ENCODE results near the gene PCDH9.
A peak's percentile ranks its signal among the peaks of the same experiment; 100 is the strongest.

The PCDH9 gene

DNA sequence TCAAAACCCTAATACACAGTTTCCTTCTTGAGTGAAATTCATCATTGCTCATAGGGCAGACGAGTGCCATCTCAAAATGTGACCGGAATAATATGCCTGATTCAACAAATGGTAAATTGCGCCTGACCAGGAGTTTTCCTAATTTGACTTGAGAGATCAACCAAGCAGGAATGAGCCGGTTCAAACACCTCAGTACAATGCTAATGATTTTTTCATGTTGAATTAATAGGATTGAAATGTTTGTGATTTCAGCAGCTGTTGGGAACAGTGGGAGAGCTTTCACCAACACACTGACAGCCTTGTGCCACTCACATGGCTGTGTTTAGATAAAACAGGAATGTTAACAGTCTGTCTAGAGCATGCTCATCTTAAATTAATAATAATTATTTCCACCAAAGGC lies 484.8 kb downstream of the PCDH9 start:
- no peak overlapping the region for H3K4me3 ChIP-seq (ENCODE audit: low read depth, low read length)
- DNase-seq (ENCODE audit: low read depth): no peak
- TF ChIP-seq, protein P1, sequence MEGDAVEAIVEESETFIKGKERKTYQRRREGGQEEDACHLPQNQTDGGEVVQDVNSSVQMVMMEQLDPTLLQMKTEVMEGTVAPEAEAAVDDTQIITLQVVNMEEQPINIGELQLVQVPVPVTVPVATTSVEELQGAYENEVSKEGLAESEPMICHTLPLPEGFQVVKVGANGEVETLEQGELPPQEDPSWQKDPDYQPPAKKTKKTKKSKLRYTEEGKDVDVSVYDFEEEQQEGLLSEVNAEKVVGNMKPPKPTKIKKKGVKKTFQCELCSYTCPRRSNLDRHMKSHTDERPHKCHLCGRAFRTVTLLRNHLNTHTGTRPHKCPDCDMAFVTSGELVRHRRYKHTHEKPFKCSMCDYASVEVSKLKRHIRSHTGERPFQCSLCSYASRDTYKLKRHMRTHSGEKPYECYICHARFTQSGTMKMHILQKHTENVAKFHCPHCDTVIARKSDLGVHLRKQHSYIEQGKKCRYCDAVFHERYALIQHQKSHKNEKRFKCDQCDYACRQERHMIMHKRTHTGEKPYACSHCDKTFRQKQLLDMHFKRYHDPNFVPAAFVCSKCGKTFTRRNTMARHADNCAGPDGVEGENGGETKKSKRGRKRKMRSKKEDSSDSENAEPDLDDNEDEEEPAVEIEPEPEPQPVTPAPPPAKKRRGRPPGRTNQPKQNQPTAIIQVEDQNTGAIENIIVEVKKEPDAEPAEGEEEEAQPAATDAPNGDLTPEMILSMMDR (conservative IDR thresholded peaks at IDR 0.05; ENCODE audit: low read depth, low read length): no peak

GRCh38 chr13:66723576-66723975 lies 506.6 kb downstream of the PCDH9 start:
- H3K4me3 ChIP-seq (ENCODE audit: low read depth, low read length): no peak overlapping the region
- no peak for DNase-seq (ENCODE audit: low read depth)
- TF ChIP-seq, protein P1 (conservative IDR thresholded peaks at IDR 0.05; ENCODE audit: low read depth, low read length): no peak

- no peak overlapping the region for H3K4me3 ChIP-seq (ENCODE audit: low read depth, low read length)
- TF ChIP-seq, protein P1 (conservative IDR thresholded peaks at IDR 0.05; ENCODE audit: low read depth, low read length): no peak
- DNase-seq (ENCODE audit: low read depth): no peak
Measured at GRCh38 chr13:66716538-66716937, 513.6 kb downstream of the PCDH9 start.

DNA sequence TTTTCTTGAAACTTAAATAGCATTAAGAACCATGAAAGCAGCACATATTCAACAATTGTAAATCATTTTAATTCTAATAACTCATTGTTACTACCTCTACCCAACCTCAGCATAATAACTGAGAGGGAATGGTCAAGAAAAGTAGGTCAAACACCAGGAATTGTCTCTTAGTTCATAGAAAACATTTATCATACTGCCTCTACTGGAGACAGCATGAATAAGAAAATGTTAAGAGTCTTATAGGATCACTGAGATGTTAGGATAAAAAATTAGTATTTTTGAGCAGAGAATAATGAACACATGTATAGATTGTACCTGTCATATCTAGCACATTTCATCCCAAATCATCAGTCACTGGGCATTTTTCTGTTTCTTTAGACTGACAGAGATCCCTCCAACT lies 515.3 kb downstream of the PCDH9 start:
- no peak overlapping the region for H3K4me3 ChIP-seq (ENCODE audit: low read depth, low read length)

GRCh38 chr13:66704110-66704509 lies 526.0 kb downstream of the PCDH9 start:
- TF ChIP-seq, protein P1 (conservative IDR thresholded peaks at IDR 0.05; ENCODE audit: low read depth, low read length): no peak
- no peak for DNase-seq (ENCODE audit: low read depth)
- H3K4me3 ChIP-seq (ENCODE audit: low read depth, low read length): no peak overlapping the region

More for the DNA sequence above, 515.3 kb downstream of the PCDH9 start:
- TF ChIP-seq, protein P1 (conservative IDR thresholded peaks at IDR 0.05; ENCODE audit: low read depth, low read length): peak; percentile 42
- peak; percentile 24 for DNase-seq (ENCODE audit: low read depth)

- no peak for DNase-seq (ENCODE audit: low read depth)
- no peak overlapping the region for H3K4me3 ChIP-seq (ENCODE audit: low read depth, low read length)
- TF ChIP-seq, protein P1 (conservative IDR thresholded peaks at IDR 0.05; ENCODE audit: low read depth, low read length): no peak
Measured at GRCh38 chr13:66703597-66703996, 526.5 kb downstream of the PCDH9 start.

DNA sequence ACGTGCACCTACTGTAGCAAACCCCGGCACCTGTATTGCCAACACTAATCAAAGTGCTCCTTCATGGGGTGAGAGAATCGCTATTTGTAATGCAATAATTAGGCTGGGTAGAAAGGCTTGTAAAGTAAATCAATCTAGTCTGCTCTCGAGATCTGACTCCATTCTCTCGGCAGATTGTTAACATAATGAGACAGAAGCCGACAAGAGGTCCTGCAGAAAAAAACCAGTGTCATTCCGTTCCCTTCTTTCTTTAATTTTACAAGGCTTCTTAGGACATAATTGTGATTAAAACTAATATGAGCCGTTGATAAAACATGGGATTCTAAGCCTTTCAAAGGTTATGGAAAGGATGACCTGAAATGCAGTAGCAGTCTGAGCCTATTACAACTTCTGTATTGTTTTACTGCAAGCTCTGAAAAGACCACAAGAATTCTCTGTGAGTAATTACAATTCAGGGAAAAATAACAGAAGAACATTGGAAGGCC lies 530.0 kb downstream of the PCDH9 start:
- H3K4me3 ChIP-seq (ENCODE audit: low read depth, low read length): no peak overlapping the region
- TF ChIP-seq, protein P1 (conservative IDR thresholded peaks at IDR 0.05; ENCODE audit: low read depth, low read length): no peak
- DNase-seq (ENCODE audit: low read depth): no peak
